ENCODE results near the gene COPS9.

Gene COPS9

GRCh38 chr2:240164586-240164985, 28.5 kb upstream of the COPS9 start:
- H3K36me3 ChIP-seq (ENCODE audit: control insufficient read depth, insufficient read depth, low read length): no peaks in the 10 kb centered on the region
- no peak for DNase-seq (ENCODE audit: extremely low read depth, insufficient read length)
- no peak overlapping the region for H3K4me3 ChIP-seq (replicated peaks; ENCODE audit: low read depth, low read length)
- no peaks in the 10 kb centered on the region for H3K27me3 ChIP-seq (replicated peaks; ENCODE audit: control insufficient read depth, insufficient read depth, low read length)
- no peak for TF ChIP-seq CTCF (IDR thresholded peaks at IDR 0.05; ENCODE audit: insufficient read depth, low read length, poor library complexity, severe bottlenecking)

- no peak for DNase-seq (ENCODE audit: extremely low read depth, insufficient read length)
- Histone ChIP-seq H3K27me3 (replicated peaks; ENCODE audit: control insufficient read depth, insufficient read depth, low read length) (no peaks in the 10 kb centered on the region), H3K4me3 (replicated peaks; ENCODE audit: low read depth, low read length) (no peak overlapping the region), H3K36me3 (ENCODE audit: control insufficient read depth, insufficient read depth, low read length) (no peaks in the 10 kb centered on the region)
- no peak for TF ChIP-seq CTCF (IDR thresholded peaks at IDR 0.05; ENCODE audit: insufficient read depth, low read length, poor library complexity, severe bottlenecking)
Observed at GRCh38 chr2:240163844-240164574, 27.9 kb upstream of the COPS9 start.

- no peak for DNase-seq (ENCODE audit: extremely low read depth, insufficient read length)
- no peaks in the 10 kb centered on the region for H3K27me3 ChIP-seq (replicated peaks; ENCODE audit: control insufficient read depth, insufficient read depth, low read length)
Observed at GRCh38 chr2:240162939-240163714, 27.0 kb upstream of the COPS9 start.

GRCh38 chr2:240162531-240162930, 26.4 kb upstream of the COPS9 start:
- Histone ChIP-seq H3K36me3 (ENCODE audit: control insufficient read depth, insufficient read depth, low read length) (no peaks in the 10 kb centered on the region), H3K4me3 (replicated peaks; ENCODE audit: low read depth, low read length) (no peak overlapping the region), H3K27me3 (replicated peaks; ENCODE audit: control insufficient read depth, insufficient read depth, low read length) (no peaks in the 10 kb centered on the region)
- no peak for TF ChIP-seq CTCF (IDR thresholded peaks at IDR 0.05; ENCODE audit: insufficient read depth, low read length, poor library complexity, severe bottlenecking)
- no peak for DNase-seq (ENCODE audit: extremely low read depth, insufficient read length)

More at GRCh38 chr2:240162939-240163714, 27.0 kb upstream of the COPS9 start:
- no peak overlapping the region for H3K4me3 ChIP-seq (replicated peaks; ENCODE audit: low read depth, low read length)
- no peak for TF ChIP-seq CTCF (IDR thresholded peaks at IDR 0.05; ENCODE audit: insufficient read depth, low read length, poor library complexity, severe bottlenecking)
- H3K36me3 ChIP-seq (ENCODE audit: control insufficient read depth, insufficient read depth, low read length): no peaks in the 10 kb centered on the region

GRCh38 chr2:240162032-240162431, 25.9 kb upstream of the COPS9 start:
- TF ChIP-seq CTCF (IDR thresholded peaks at IDR 0.05; ENCODE audit: insufficient read depth, low read length, poor library complexity, severe bottlenecking): no peak
- no peak overlapping the region for H3K4me3 ChIP-seq (replicated peaks; ENCODE audit: low read depth, low read length)

More at GRCh38 chr2:240162032-240162431, 25.9 kb upstream of the COPS9 start:
- H3K36me3 ChIP-seq (ENCODE audit: control insufficient read depth, insufficient read depth, low read length): no peaks in the 10 kb centered on the region
- no peaks in the 10 kb centered on the region for H3K27me3 ChIP-seq (replicated peaks; ENCODE audit: control insufficient read depth, insufficient read depth, low read length)
- no peak for DNase-seq (ENCODE audit: extremely low read depth, insufficient read length)
